HG03442 (cell line): Measurements from ENCODE around the gene NOTCH2.

Source experiments
- ATAC-seq: cut with Tn5 transposase; IDR thresholded peaks from one replicate; pipeline ENCODE4 v1.9.1; 2021; ENCODE audit warnings: mild to moderate bottlenecking, moderate library complexity; ENCODE audit not compliant: unreplicated experiment

Gene NOTCH2

DNA sequence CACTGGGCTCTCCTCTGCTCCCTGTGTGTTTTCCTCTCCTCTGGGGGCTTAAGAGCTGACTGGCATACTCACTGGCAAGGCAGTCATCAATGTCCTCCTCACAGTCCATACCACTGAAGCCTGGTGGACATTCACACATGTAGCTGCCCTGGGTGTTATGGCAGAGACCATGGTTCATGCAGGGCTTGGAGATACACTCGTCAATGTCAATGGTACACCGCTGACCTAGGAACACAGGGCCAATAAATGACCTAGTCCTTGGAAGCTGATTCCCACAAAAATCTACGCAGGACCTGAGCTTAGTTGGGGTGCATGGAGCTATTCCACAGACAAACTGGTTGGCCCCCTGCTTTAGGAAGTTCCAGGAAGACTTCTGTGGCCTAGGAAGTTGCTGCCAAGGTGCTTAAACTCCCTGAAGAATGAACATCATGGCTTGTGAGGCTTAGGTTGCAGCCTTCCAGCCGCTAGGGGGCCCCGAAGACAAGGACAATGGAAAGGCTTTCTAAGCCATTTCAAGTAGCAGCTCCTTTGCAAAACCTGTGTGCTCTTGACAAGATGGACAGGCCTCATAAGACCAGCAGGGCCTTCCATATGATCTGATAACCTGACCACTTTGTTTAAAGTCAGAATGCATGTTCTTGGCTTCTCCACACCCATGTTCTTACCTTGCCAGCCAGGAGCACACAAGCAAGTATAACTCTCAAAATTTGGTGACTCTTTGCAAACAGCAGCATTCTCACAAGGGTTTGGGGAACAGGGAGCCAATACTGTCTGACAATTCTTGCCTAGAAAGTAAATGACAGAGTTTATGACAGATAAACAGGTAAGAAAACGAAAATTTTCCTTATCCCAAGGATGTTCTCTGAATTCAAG lies 120.9 kb downstream of the NOTCH2 start:
- ATAC-seq: peak; percentile 68

DNA sequence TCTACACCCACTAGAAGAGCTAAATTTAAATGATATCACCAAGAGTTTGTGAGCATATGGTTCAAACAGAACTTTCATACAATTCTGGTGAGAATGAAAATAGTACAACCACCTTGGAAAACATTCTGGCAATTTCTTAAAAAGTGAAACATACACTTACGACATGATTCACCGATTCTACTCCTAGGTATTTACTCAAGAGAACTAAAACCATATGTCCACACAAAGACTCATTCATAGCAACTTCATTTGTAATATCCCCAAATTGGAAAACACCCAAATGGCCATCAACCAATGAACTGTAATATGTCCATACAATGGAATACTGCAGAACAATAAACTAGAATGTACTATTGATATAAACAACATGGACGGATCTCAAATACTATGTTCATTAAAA lies 122.0 kb downstream of the NOTCH2 start:
- no peak for ATAC-seq

DNA sequence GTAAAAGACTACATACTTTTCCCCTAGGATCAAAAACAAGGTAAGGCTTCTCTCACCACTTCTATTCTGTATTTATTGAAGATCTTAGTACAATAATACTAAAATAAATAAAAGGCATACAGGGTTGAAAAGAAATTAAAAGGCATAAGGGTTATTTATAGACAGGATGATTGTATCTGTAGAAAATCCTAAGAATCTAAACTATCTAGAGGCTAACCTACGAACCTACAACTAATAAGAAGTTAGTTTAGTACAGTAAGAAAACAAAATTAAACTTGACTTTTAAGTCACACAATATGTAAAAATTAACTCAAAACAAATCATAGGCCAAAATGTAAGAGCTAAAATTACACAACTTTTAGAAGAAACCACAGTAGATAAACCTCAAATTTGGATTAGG lies 122.7 kb downstream of the NOTCH2 start:
- no peak for ATAC-seq

DNA sequence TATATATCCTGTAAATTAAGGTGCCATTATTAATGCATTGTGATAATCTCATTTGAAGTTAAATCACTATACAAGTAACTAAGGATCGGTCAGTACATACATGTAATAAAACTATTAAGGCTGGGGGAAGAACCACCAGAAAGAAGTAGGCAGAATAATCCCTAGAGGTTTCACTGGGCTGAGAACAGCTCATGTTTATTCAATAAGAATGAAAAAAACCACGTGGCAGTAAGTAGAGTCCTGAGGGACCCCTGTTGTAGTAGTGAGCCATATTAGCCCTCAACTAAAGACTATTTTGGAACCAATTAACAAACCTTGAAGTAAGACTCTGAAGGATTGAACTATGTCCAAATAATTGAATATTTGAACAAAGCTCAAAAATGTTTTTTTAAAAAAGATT lies 126.2 kb downstream of the NOTCH2 start:
- ATAC-seq: no peak

DNA sequence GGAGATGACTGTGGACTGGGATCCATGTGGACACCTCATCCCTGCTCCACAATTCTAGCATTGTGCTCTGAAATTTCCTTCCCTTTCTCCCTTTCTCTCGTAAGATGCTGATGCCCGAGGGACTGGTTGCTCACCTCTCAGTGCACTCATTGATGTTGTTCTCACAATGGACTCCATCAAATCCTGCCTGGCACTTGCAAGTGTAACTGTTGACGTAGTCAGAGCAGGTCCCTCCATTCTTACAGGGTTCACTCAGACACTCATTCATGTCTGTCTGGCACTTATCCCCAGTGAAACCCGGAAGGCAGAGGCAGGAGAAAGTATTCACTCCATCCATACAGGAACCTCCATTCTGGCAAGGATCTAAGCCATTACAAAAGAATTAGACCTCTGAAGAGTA lies 128.1 kb downstream of the NOTCH2 start:
- ATAC-seq: no peak

DNA sequence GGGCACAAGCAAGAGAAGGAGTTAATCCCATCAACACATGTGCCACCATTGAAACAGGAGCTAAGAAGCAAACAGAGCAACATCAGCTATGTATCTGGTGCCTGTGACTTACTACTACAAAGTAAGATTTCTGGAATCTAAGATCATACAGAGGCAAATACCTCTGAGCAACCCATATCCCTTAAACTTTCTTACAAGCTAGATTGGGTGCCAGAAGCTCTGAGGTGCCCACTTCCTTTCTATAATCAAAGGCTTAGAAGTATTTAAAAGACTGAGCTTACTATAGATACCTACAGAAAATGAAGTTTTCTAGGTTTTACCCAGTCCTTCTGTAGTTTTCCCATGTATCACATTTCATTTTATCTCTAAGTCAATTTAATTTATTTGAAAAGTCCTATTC lies 128.8 kb downstream of the NOTCH2 start:
- no peak for ATAC-seq

DNA sequence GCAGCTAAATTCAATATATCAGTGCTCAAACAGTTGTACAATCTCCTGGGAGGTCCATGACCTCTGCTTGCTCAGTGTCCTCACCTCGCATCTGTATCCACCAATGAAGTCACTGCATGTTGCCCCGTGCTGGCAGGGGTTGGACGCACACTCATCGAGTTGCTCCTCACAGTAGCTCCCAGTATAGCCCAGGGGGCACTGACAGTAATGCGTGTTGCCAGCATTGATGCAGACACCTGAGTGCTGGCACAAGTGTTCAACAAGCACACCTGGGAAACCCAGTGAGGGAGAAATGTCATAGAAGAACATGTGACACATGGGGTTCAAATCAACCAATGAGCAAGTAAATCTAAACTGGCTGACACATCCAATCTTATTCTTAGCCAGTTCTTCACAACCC lies 132.3 kb downstream of the NOTCH2 start:
- ATAC-seq: no peak

DNA sequence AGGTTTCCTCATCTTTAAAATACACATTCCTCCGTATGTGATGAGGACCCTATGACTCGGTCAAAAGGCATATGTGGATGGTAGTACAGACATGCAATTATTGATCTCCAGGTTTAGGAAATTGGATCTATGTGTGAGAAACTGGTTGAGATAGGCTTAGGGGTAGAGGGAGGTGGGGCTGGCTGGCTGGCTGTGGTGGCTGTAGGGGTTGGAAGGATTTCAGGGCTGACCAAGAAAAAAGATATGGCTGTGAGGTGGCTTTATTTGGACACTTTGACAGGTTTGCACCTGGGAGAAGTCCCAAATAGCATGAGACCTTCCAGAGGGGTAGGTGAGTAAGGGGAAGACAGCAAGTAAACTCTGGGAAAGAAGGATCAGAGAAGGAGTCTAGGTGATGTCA lies 133.5 kb downstream of the NOTCH2 start:
- ATAC-seq: no peak

DNA sequence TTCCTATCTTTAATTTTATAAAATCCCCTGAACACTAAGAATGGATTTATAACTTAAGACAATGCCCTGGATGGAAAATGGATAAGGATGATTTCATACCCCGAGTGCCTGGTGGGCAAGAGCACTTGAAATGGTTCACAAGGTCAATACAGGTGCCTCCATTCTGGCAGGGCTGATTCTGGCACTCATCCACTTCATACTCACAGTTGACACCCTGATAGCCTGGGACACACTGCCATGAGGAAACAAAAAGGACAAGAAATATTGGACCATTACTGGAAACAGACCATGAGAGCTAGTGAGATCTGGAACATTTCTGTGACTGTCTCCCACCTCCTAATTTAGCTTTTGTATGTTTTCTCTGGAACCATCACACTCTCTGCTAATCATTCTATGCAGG lies 134.1 kb downstream of the NOTCH2 start:
- ATAC-seq: no peak

DNA sequence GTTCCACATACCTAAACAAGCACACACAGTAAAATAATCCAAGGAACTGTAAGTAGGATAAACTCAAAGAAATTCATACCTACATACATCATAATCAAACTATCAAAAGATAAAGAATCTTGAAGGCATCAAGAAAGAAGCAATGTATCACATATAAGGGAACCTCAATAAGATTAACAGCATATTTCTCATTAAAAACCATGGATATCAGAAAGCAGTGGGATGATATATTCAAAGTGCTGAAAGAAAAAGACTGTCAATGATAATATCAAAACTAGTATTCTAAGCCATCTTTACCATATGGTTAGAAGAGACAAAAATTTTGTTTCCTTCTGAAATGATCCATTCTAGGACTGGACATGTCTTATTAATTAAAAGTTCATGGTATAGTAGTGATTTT lies 136.1 kb downstream of the NOTCH2 start:
- ATAC-seq: no peak

DNA sequence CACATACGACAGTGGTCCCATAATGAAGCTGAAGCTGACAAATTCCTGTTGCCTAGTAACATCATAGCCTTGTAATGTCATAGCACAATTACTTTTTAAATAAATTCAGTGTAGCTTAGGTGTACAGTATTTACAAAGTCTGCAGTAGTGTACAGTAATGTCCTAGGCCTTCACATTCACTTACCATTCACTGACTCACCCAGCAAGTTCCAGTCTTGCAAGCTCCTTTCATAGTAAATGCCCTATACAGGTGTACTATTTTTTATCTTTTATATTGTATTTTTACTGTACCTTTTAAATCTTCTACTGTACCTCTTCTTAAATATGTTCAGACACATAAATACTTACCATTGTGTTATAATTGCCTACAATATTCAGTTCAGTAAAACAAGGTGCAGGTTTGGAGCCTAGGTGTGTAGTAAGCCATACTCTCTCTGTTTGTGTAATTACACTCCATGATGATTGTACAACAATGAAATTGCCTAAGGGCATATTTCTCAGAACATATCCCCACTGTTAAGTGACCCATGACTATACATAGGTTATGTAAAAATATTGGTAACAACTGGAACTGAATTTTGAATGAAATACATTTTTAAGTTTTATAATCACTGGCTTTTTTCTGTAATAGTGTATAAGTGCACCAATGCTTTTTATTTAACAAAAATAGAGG lies 139.7 kb downstream of the NOTCH2 start:
- no peak for ATAC-seq

DNA sequence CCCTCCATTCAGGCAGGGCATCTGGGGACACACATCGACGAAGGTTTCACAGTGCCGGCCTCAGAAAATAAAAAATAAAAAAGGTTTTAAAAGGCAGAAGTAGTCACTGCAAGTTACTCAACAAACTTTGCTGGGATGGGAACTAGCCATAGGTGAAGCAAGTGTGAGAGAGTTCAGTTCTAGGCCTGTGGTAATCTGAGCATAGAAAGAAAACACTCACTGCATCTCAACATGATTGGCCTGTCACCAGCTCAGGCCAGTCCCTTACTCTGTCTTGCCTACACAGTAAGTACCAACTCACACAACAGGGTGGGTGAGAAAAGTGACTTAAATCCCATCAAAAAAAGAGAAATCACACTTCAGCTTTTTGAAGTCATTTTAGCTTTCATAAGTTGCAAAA lies 142.9 kb downstream of the NOTCH2 start:
- no peak for ATAC-seq

DNA sequence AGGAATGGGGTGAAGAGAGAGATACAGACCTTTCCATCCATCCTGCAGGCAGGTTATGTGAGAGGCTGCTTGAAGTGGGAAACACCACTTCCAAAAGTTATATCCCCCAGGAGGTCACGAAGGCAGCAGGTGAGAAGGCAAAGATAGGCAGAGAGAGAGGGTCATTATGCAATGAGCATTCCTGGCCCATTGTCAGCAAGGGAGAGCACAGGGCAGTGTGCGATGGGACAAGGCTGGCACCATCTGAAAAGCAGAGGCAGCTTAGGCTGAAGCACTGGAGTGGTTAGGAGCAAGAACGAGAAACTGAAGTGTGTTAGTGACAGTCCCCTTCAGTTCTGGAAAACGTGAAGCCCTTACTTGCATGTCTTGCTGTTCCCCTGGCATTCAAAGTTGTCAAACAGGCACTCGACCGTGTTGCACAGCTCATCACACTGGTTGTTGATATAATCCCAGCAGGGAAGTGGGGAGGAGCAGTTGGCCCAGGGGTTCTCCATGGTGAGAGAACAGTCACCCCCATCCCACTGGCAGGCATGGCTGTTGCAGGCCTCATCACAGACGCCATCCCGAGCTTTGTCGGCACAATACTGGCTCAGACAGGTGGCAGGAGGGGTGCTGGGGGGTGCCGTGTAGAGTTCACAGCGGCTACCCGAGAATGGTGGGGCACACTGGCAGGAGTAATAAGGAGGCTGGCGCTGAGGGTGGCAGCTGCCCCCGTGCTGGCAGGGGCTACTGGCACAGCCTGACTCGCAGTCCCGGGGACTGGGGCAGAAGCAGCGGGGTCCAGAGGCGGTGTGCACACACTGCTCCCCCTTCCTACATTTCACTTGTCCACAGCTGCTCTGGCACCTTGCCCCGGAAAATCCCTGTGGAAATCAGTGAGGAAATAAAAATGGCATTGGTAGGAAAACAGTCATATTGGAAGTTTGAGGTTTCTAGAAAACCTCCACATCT lies 144.2 kb downstream of the NOTCH2 start:
- ATAC-seq: no peak

DNA sequence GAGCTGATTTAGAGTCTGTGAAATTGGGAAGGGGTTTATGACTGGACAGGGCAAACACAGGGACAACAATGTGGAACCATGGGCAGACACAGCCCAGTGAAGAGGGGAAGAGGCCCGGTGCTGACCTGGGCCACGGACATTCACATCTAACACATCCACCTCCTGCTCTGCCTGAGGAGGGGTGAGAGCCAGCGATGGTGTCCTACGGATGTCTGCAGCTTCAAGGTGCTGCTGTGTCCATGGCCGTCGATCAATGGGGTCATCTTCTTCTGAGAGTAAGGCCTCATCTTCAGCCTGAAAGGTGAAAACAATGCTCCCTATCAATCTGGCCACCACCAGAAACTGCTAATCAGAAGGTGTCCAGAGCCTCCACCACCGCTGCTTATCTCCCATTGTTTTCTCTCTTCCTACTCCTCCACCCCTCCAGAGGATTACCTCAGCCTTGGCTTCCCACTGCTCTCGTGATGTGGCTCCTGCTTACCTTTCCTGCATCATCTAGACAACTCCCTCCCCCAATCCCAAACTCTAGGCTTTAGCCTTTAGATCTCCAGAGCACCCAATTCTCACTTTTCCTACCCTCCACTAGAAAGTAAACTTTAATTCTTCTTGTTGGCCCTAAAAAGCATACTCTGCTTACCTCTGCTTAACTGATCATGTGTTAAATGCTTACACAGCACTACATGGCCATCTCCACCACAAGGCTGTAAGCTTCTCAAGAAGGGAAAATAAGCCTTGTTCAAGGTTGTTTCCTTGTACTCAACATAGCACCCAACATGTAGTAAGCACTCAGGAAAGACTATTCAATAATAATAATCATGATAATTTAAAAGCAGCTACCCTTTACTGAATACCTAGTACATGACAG lies 149.1 kb downstream of the NOTCH2 start:
- ATAC-seq: no peak

DNA sequence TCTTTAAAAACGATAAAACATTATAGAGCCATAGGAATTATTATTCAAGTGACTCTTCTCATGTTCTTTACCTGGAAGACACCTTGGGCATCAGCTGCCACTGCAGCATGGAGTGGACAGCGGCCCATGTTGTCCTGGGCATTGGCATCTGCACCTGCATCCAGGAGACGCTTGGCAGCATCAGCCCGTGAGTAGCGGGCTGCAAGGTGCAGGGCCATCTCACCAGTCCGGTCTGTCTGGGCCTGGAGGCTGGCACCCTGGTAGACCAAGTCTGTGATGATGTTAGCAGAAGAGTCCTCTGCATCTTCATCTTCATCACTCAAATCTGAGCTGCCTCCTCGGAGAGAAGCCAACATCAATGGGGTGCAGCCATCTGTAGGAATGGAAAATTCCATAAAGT lies 150.2 kb downstream of the NOTCH2 start:
- ATAC-seq: no peak

DNA sequence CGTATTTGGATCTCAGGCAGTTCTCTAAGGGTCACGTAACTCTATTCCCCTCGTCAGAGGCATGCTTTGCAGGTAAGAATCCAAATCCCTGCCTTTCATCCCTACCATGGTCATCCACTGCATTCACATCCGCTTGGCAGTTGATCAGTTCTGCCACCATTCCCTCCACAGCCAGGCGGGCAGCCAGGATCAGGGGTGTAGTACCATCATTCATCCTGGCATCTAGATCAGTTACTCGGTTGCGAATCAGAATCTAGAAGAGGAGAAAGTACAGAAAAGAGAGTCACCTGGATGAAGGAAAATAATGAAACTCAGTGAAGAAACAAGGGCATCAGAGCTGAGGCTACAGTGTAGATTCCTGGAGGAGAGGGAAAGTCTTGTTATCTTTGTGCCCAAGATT lies 151.2 kb downstream of the NOTCH2 start:
- no peak for ATAC-seq

DNA sequence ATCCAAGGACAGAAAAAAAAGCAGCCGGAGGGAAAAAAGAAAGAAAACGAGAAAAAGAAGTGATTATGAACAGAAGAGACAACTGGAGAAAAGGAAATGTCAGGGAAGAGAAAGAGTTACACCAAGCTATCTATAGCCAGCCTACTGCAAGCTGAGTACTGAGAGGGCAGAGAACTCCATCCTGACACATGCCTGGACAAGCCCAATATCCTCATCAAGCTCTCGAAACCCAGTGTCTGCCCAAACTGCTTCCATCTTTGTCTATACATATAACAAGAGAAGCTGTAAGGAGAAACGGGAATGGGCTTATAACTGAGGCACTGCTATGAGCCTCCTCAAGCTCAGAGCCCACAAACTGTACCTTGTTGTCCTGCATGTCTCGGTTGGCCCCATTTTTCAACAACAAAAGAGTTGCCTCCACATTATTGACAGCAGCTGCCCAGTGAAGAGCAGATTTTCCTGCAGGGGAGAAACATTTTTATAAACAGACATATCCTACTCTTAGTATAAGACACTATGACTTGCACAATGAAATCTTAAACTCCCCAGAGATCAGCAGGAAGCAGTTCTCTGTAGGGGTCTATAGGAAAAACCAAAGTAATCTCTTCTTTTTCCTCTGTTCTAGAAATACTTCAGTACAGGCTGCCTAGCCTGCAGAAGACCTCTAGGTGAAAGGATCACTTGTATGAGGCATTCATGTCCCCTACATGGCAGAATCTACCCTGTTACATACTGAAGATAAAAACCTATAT lies 152.0 kb downstream of the NOTCH2 start:
- ATAC-seq: no peak

DNA sequence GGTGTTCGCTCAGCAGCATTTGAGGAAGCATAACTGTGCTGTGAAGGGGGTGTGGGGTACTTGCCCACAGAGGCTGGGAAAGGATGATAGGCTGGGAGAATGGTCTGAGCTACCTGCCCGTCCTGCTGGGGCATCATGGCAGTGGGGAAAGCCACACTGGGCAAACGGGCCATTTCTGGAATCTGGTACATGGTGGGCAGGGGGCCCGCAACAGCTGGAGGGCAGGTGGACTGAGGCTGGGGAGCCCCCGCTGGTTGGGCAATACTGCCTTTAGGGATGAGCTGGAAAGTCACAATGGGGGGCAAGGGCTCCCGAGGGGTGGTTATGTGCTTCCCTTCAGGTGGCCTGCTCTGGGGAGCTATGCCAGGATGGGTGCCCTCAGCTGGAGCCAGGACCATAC lies 153.9 kb downstream of the NOTCH2 start:
- ATAC-seq: no peak

DNA sequence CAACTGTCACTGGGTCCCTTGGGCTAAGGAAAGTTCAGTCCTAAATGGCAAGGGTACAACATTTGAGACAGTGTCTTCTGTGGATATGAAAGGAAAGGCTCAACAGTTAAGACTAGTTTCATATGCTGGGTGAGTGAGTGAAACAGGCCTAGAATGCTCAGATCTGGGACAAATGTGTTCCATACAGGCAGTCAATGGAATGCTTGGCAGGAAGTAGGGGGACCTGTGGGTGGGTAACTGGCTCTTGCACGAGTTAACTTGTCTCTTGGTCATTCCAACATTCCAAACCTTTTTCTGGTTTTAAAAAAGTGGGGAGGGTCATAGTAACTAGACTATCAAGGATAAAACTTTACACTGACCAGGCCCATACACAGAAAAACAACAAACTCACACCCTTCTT lies 155.4 kb downstream of the NOTCH2 start:
- no peak for ATAC-seq

DNA sequence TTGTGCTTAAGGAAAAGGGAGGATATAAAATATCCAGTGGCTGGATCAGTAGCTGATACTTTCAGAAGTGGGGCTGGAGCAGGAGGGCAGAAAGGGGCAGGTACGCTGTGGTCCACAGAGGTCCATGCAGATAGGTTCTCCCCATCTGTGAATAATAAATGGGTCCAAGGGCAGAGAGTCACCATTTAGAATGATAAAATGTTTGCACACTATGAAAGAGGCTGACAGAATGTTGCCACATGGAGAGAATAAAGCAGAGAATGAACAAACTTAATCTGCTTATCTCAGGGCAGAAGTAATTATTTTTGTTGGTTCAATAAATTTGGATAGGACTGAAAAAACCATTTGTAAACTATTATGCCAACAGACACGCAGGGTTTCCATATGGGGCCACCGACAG lies 156.5 kb downstream of the NOTCH2 start:
- no peak for ATAC-seq
